Lower lobe of right lung (tissue), 2 donors: ENCODE measurements around the gene POLRMT. TPM values are rescaled to one million over a fixed set of nuclear protein-coding genes. Genes with fewer than 3 reads are reported as not detected.

Source experiments
- ATAC-seq, 2 donors: fragments of 200-7000 bp; cut with Tn5 transposase; one replicate each; pipeline ENCODE4 v1.9.1; 2020 to 2022; ENCODE audit warnings: mild to moderate bottlenecking in 2 of 2, moderate library complexity in 2 of 2
- DNase-seq: peaks from one replicate; pipeline ENCODE4 v3.0.0-alpha.2; 2020
- H3K27ac ChIP-seq: fragments of 200-600 bp; one replicate; pipeline ENCODE4 v1.8.0; 2022
- H3K27me3 ChIP-seq: fragments of 200-600 bp; one replicate; pipeline ENCODE4 v1.8.0; 2022; ENCODE audit warnings: low read depth
- H3K36me3 ChIP-seq: fragments of 200-600 bp; one replicate; pipeline ENCODE4 v1.8.0; 2022; ENCODE audit warnings: mild to moderate bottlenecking
- H3K4me1 ChIP-seq: fragments of 200-600 bp; one replicate; pipeline ENCODE4 v1.8.0; 2022
- H3K4me3 ChIP-seq: fragments of 200-600 bp; one replicate; pipeline ENCODE4 v1.8.0; 2022; ENCODE audit warnings: mild to moderate bottlenecking
- H3K9me3 ChIP-seq: fragments of 200-600 bp; one replicate; pipeline ENCODE4 v1.8.0; 2022
- CTCF ChIP-seq: fragments of 200-600 bp; IDR thresholded peaks from one replicate; pipeline ENCODE4 v1.8.0; 2022; ENCODE audit warnings: antibody characterized with exemption, mild to moderate bottlenecking
- intact Hi-C: fragments of 100-400 bp; cut with DNase I; formaldehyde crosslinking; loops from one replicate; pipeline ENCODE4 v1.11.0; 2022
- long read RNA-seq: library from polyadenylated mRNA; unstranded; transcript quantifications from one replicate; pipeline ENCODE4 v2.0.0, GENCODE V29; 2021
- total RNA-seq: library from RNA; stranded (reverse); fragmentation: NEBNext Ultra II Directional; extraction: Animal tissue kit (Norgen Biotek cat#: 25700); gene quantifications from one replicate; pipeline ENCODE4 v1.2.1, GENCODE V29; 2021
- donor health status: DM: no; HTN: yes; CAD: no; lungs with severe emphysema.

The POLRMT gene
- 42.5 TPM for total RNA-seq
- long read RNA-seq, transcript POLRMT-202 (21 exons, 3,835 nt), result major isoform, 58 of 141 reads
- long read RNA-seq, partial matches to known transcripts, result 57 of 141 reads
- long read RNA-seq, other reads (novel, unspliced or antisense), result 25 of 141 reads

DNA sequence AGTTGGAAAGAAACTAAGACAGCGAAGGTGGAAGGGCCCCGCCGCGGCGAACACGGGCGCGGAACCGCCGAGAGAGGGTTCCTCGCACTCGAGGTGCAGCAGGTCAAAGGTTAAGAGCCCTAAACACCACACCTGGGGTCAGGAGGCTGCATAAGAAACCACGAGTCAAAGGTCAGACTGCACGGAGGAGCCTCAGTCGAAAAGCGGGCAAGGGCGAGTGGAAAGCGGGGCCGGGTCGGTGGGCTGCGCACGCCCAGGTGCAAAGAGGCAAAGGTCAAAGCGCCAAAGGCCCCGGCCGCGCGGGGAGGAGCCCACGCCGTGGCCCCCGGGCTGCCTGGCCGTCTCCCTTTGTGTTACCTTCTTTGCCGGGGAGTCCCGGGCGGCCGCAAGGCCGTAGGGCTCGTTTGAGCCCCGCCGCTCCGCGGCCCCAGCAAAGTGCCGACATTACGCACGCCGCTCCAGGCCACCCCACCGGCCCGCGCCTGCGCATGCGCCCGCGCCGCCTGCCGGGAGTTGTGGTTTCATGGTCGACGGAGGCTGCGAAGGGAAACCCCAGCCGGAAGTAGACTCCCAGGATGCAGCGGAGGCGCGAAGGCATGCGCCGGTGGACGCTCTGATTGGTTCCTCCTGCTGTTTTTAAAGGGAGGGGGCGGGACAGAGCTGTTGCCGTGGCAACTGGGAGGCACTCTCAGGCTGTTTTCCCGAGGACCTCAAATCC, at the start of gene POLRMT:
TSS of gene POLRMT (minus strand) at position 470 of the 718 bp plus-strand sequence. CDS start at position 445, 25 bp downstream.
- Histone ChIP-seq H3K27ac (peak within 1 kb of the TSS; percentile 73), H3K4me3 (peak within 1 kb of the TSS; percentile 91), H3K27me3 (no peaks in the 10 kb centered on the region), H3K36me3 (peaks cover 28% of the 10 kb centered on the region), H3K9me3 (no peaks in the 10 kb centered on the region), H3K4me1 (peaks cover 20% of the 10 kb centered on the region)
- DNase-seq, result peak; percentile 99
- intact Hi-C loops, result no loop called here
- peak; percentile 97 to 98 for ATAC-seq
- TF ChIP-seq CTCF, result no peak

- intact Hi-C loops, result no loop called here
- H3K27ac ChIP-seq, result no peak overlapping the region
- peaks cover 25% of the 10 kb centered on the region for H3K4me1 ChIP-seq
- ATAC-seq, result no peak
- TF ChIP-seq CTCF, result no peak
- no peaks in the 10 kb centered on the region for H3K27me3 ChIP-seq
- H3K4me3 ChIP-seq, result no peak overlapping the region
- no peaks in the 10 kb centered on the region for H3K9me3 ChIP-seq
- no peak for DNase-seq
- peaks cover 3% of the 10 kb centered on the region for H3K36me3 ChIP-seq
These were observed 49.5 kb upstream of the POLRMT start for GRCh38 chr19:682678-683320.

- Histone ChIP-seq H3K9me3 (no peaks in the 10 kb centered on the region), H3K27me3 (peaks cover 6% of the 10 kb centered on the region), H3K4me1 (peaks cover 36% of the 10 kb centered on the region), H3K27ac (peak overlapping the region; percentile 95), H3K4me3 (peak overlapping the region; percentile 67), H3K36me3 (peaks cover 3% of the 10 kb centered on the region)
- ATAC-seq (no peak), DNase-seq (peak; percentile 92)
- intact Hi-C loops, result no loop called here
- no peak for TF ChIP-seq CTCF
These were observed 48.0 kb upstream of the POLRMT start for GRCh38 chr19:681029-682019.

DNA sequence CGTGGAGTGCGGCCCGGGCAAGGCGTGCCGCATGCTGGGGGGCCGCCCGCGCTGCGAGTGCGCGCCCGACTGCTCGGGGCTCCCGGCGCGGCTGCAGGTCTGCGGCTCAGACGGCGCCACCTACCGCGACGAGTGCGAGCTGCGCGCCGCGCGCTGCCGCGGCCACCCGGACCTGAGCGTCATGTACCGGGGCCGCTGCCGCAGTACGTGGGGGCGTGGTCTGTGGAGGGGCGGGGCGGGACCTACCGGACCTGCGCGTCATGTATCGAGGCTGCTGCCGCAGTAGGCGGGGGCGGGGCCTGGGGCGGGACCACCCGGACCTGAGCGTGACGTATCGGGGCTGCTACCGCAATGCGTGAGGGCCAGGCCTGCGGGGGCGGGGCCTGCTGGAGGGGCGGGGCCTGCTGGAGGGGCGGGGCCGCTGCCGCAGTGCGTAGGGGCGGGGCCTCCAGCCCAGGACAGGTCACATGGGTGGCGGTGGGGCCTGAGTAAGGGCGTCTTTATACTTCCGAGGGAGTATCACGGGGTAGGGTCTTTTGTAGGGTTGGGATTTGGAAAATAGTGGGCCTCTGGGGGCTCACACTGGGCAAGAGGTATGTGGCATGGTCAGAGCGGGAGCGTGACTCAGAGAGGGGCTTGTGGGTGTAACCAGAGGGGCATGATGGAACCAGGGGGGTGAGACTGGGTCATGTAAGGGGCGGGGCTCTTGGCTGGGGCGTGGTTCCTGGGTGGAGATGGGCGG, 47.1 kb upstream of the POLRMT start:
- Histone ChIP-seq H3K9me3 (no peaks in the 10 kb centered on the region), H3K27me3 (peaks cover 6% of the 10 kb centered on the region), H3K4me3 (peak overlapping the region; percentile 67), H3K4me1 (peaks cover 40% of the 10 kb centered on the region), H3K27ac (peak overlapping the region; percentile 95), H3K36me3 (peaks cover 3% of the 10 kb centered on the region)
- ATAC-seq (peak; percentile 87 to 94), DNase-seq (peak; percentile 100)
- intact Hi-C loops, result no loop called here
- TF ChIP-seq CTCF, result peak; percentile 46
